Activated T-helper 1 cell treated with Interleukin-2 at 50 U/mL for 16 hours (primary cell): ENCODE measurements around the gene MAD1L1.

Experiments
- DNase-seq: peaks from one replicate; pipeline ENCODE4 v3.0.0-alpha.2; 2020; ENCODE audit warnings: low read depth

Gene MAD1L1

DNA sequence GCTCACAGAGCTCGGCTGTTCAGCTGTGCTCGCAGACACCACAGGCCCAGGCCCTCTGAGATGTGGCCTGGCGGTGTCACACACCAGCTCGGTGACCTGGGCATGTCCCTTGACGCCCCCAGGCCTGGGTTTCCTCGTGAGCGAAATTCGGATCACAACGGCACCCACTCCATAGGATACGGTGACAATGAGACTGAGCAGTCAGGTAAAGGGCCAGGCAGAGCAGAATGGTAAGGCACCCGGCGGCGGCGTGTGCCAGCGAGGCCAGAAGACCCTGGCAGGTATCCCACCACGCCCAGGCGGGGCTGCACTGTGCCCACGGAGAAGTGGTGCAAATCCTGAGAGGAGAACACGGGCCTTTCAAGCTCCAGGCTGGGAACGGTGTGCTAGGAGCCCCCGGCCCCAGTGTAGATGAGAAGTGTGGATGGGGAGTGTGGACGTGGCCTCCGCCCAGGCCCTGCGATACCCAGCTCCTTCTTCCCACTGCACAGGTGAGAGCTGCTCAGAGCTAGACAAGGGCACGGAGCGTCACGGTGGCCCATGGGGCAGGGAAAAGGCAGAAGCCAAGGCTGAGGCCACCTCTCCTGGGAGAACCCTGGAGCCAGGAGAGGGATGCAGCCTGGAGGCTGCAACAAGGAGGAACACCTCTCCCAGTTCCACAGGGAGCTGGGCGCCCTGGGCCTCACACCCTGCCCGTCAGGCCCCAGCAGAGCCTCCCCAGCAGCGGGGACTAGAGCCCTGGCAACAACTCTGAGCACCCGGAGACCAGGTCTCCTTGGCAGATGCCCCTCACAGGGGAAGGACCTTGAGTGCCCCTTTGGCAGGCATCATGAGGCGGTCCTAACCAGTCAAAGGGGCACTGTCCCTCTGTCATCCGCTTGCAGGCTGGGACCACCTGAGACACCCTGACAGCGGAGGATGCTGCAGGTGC lies 219.1 kb downstream of the MAD1L1 start:
- no peak for DNase-seq

DNA sequence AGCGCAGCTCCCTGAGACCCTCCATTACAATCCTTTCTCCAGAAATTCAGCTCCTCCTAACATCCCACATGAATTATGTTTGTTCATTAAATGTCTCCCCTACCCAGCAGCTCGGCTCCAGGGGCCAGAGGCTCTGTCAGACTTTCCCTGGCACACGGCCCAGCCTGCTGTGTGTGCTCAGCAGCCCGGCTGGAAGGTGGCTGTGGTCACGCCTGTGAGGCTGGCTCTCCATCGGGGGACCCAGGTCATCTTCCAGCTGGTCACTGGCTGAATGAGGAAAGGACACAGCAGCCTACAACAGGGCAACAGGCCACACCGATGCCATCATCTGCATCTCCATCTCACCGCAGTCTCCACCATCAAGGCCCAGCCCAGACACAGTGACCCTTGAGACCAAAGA lies 219.8 kb downstream of the MAD1L1 start:
- no peak for DNase-seq

DNA sequence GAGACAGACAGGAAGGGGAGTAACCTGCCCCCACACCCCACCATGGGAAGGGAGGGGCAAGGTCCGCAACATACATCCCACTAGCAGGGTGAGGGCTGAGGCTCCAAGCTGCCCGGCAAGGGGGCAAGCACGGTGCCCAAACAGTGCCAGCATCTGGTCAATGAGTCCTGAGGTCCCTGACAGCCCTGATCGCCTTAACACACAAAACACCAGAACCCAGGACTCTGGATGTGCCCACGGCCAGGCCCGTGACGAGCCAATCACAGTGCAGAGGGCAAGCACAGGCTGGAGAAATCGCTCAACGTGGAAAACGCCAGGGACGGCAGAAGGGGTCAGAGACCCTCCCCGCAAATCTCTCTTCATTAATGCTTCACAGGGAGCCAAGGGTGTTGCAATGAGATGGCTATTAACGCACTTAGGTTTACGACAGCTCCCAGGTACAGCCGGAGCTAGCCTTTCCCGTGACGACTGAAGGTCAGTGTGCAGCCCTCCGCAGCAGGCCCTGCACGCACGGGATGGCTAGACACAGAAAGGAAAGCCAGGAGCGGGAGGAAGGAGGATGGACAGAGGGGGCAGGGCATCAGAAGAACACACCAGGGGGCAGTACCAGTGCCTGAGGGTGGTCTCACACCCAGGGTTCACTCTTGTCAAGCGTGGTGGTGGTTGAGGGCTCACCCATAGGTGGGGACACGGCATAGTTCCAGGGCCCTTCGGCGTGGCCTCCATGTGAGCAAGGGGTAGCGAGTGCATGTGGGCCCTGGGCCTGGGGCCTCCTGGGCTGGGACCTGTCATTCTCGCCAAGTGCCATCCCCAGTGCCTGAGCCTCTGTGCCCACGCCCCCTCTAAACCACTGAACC lies 220.5 kb downstream of the MAD1L1 start:
- DNase-seq = no peak

DNA sequence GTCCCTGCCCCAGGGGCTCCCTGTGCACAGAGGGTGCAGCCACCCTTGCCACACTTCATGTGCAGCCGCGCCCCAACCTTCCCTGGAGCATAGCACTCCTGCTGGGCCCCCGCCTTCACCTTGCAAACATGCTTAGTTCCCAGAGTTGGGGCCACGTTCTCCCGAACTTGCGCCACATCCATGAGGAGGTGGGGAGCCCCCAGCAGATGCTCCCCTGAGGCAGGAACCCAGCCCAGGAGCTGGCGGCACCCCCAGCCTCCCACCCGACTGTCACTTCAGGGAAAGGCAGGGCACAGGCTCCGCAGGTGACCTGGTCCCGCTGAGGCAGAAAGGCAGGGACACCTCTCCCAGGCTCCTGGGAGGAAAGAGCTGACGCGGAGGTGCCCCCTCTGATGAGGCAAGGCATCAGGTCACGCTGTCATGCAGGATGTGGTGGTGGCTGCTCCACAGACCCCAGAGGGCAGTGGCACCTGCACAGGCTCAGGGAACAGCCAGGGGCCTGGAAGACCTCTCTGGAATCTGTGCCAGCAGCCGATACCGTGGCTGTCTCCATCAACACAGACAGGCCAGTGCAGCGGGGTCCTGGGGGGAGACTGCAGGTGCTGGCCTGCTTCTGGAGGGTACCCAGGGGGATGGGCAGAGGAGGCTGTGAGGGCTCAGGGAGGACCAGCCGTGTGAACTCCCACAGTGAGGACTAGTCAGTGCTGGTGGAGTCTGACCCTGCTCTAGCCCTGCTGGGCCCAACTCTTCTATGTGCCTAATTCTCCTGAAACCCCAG lies 221.3 kb downstream of the MAD1L1 start:
- DNase-seq = no peak

DNA sequence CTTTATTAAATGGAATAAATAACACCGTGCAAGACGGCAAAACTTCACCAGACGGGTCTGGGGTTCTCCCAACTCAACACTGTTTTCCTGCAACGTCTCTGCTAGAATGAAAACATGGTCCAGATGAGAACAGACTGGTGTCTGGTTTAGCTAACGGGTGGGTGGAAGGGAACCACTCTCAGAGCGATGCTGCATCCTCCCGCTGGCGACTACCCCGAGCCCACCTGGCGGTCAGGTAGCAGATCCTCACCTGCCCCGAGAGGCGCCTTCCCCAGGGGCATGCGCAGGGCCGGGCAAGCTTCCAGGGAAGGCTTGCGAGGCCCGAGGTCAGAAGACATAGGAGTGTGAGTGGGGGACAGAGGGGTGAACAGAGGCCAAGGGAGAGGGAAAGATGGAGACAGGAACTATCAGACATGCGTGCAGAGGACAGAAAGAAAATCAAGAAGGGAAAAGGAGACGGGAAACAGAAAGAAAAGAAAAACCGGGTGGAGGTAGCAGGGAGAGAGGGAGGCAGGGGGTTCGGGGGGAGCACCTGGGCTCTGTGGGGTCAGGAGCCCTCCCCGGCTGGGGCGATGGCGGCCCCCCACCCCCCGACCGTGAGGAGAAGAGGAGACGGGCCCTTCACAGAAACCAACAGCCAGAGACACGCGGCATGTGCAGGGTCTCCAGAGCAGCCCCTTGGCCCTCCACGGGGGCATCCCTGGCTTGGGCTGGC lies 222.0 kb downstream of the MAD1L1 start:
- no peak for DNase-seq

DNA sequence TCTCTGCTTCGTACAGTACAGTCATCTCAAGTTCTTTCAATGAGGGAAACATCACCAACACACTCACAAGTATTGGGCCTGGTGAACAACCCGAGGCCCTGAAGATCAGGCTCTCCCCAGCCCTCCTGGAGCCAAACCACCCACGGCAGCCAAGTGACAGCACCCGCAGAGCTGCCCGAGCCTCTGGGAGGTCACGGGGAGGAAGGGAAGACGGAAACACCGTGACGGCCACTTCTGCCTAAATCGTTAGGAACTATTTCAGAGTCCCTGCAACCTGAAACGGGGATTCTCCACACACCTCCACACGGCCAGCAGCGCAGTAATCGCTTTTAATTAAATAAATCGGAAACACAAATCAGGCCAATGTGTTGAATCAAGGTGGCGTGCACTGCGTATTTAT lies 222.6 kb downstream of the MAD1L1 start:
- no peak for DNase-seq

DNA sequence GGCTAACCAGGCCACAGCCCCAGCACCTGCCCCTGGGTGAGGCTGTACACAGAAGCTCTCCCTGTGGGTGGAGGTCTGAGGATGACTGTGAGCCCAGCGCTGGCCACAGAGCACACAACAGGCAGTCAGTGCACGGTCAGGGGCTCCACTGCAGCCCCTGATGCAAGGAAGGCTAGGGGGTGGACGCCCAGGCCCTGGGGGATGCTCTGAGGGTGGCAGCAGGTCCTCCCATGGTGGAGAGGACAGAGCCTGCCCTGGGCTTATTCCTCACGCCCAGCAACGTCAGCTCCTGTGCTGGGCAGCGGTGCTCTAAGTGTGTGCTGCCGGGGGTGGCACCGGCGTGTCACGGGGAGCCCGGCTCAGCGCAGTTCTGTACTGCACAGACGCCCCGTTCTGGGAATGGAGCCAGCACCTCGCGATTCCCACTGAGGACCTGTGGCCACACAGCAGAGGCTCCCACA lies 223.2 kb downstream of the MAD1L1 start:
- DNase-seq = no peak

DNA sequence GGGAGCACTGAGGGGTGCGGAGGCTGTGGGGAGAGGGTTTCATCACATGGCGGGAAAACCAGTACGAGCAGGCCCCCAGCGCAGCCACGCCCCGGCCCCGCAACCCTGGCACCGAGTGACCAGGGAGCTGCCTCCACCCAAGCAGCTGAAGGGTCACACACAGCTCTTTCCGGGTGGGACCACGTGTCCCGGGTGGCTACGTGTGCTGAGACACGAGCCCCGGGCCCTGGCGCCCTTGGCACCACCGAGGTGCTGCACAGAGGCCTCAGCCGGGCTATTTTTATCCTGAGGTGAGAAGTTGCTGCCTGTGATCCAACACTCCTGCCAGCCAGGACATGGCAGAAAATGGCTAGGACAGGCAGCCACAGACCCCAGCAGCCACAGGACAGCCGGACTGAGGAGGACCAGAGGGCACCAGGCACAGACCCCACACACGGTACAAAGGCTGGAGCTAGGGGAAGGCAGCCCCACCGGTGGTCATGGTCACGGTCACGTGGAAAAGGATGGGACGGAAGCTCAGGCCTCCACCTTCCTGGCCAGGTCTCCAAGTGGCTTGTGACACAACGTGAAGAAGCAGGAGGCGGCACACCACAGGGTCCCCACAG lies 223.7 kb downstream of the MAD1L1 start:
- no peak for DNase-seq

DNA sequence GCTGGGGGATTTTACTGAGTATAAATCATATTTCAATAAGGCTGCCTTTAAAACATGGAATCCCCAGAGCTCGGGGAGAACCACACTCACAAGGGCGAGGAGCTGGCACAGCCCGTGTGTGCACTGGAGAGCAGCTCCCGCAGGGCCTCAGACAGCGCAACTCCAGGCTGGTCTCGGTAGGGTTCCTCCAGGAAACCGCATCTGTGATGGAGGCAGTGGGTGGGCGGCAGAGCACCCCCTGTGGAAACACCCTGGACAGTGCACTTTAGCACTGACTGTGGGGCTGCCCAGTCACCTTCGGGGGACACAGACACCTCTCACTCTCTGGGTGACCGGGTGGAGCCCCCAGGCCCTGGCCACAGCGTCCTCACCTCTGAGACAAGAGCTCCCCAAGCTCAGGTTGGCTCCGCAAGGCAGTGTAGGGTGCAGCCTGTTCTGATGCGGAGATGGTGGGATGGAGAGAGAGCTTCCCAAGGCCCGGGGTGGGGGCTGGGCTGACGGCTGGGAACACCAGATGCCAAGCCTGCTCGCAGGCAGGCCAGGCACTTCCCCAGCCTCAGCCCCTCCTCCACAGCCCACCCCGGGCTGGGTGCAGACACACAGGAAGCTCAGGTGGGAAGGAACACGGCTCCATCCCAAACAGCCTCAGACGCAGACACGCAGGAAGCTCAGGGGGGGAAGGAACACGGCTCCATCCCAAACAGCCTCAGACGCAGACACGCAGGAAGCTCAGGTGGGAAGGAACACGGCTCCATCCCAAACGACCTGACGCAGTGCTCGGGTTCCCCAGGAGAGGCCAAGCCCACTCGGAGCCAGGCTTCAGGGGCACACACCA lies 224.4 kb downstream of the MAD1L1 start:
- no peak for DNase-seq

DNA sequence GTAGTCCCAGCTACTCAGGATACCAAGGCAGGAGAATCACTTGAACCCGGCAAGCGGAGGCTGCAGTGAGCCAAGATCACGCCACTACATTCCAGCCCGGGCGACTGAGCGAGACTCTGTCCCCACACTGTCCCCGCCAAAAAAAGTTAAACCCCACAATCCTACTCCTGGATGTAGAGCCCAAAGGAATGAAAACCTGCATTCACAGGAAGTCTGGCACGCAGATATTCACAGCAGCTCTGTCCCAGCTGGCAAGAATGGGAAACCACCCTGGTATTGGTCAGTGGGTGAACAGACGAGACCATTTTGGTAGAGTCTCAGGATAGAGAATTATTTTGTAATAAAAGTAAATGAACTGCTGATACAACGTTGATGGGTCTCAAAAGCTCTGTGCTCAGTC lies 225.2 kb downstream of the MAD1L1 start:
- DNase-seq = no peak

DNA sequence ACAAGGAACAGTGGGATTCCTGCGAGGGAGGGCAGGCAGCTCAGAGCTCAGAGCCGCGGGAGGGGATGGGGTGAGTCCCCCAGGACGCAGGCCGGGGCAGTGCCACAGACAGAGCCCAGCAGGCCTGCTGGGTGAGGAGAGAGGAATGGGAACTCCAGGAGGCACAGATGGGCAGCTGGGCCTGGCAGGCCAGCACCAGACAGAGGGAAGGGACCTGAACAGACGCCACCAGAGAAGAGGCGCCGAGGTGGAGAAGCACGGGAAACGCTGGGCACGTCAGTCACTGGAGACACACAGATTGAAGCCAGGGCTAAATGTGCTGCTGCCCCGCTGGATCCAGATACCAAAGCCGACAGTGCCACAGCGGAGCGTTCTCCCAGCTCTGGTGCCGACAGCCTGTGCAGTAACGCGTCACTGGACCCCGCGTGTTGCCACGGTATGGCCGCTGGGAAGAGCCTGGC lies 225.8 kb downstream of the MAD1L1 start:
- DNase-seq = no peak

DNA sequence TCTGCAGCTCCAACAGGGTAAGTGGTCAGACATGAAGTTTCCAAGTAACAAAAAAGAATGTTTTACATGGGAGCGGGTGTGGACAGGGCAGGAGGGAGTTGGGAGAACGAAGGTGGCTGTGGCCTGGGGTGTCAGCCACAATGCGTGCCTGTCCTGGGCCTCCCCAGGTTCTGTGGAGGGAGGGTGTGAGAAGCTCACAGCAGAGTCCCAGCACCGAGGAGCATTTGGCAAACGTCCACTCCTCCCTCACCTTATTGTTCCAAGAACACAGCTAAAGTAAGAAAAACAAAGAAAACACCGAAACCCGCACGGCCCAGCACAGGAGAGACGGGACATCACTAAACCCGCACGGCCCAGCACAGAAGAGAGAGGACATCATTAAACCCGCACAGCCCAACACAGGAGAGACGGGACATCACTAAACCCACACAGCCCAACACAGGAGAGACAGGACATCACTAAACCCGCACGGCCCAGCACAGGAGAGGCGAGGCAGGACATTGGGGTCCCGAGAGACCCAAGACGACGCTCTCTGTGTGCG lies 226.4 kb downstream of the MAD1L1 start:
- DNase-seq = no peak

DNA sequence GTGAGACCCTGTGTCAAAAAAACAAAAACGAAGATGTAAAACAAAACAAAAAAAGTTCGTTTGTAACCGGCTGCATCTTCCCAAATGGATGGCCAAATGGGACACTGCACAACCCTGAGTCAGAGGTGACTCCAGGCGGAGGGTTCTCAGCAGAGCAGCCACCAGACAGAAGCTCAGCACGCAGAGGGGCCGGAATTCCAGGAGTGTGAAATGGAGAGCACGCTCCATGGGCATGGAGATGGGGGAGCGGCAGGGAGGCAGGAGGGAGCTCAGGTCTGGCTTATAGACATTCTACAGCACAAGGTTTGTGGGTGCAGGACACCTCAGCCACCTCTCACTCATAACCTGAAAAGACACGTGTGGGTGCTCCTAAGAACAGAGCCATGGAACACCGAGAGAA lies 227.0 kb downstream of the MAD1L1 start:
- no peak for DNase-seq

DNA sequence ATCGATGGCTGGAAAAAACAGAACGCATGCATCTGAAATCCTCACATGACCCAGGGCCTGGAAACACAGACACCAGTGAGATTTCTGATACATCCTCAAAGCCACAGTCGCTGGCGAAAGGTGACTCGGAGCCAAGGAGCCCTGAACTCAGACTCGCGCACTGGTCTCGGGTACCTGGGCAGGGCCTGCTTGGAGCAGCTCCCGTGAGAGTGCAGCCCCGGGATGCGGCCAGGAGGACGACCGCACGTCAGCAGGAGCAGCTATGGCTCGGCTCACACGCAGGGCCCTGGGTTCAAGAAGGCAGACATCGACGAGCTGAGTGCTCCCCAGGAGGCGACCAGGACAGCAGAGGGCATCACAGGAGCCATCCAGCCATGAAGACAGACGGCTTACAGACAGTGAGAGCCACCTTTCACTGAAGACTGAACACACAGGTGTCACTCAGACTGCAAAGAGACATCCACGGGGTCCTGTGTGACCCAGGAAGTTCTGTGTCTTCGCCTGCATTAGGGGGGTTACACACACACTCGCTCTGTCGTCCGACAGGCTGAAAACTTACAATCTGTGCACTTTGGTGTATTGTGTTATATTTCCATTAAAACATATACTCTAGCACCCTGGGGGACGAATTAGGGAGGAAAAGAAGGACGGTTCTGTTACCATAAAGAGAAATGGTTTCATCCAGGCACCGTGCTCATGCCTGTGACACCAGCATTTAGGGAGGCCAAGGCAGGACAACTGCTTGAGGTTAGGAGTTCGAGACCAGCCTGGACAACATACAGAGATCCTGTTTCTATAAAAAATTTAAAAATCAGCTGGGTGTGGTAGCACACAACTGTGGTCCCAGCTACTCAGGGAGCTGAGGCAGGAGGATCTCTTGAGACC lies 227.7 kb downstream of the MAD1L1 start:
- no peak for DNase-seq

DNA sequence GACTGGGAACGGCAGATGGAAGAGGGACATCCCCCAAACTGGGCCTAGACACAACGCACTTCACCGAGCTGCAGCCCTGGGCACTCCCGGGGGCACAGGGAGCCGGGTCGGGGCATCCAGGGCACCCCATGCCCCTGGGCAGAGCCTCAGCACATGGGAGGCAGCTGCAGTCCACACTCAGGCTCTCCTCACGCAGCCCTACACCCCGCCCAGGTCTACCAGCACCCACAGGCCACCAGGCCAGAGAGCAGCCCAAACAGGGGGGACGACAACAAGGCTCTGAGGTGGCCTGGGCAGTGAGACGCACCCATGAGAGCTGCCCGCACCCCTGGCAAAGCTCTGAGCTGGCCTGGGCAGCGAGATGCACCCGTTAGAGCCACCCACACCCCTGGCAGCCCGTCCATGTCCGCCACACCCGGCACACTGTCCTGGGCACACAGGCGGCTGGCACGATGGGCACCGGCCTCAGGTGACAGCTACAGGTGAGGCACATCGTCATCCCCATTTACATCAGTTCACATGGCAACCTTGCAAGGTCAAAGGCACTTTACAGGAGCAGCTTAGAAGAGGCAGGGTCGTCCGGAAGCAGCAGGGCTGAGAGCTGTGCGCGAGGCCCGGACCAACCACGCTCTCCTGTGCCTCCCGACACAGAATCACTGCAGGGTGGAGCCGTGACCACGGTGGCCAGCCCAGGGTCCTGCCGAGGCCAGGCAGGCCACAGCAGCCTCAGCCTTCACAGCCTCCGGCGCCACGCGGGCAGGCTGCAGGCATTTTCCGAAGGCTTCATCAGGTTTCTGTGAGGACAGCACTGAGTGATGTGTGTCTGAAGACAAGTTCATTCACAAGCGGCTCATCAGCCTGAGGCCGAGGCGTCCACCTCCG lies 228.6 kb downstream of the MAD1L1 start:
- DNase-seq = no peak

DNA sequence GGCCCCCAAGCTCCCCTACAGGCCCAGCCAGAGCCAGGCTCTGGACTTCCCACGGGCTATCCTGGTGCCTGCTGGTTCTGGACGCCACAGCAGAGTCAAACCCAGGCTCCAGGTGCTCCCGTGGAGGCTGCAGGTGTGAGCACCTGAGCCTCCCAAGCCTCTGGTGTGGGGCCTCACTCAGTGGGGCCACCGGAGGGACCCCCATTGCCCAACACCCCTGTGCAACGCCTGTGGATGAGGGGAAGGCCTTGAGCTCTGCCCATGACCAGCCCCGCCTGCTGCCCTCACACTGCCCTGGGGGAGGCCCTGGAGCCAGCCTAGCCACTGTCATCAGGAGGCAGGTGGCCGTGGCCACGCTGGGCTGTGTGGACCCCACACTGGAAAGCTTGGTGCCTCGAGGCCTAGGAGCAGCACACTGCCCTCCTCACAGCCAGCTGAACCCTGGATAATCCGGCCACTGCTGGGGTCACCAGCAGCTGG lies 229.3 kb downstream of the MAD1L1 start:
- no peak for DNase-seq
